GM23338 (cell line): ENCODE data around the gene FABP1. TPM values are rescaled to one million over a fixed set of nuclear protein-coding genes. Genes with fewer than 3 reads are reported as not detected.
A peak's percentile ranks its signal among the peaks of the same experiment; 100 is the strongest.

Source experiments
- ATAC-seq: fragments of 200-7000 bp; cut with Tn5 transposase; 3 replicates; pipeline ENCODE4 v1.9.1; 2020
- DNase-seq: peaks from one replicate; pipeline ENCODE4 v3.0.0-alpha.2; 2015; ENCODE audit warnings: low spot score
- H2AFZ ChIP-seq: fragments of 200-600 bp; sonication (generic); 2 replicates; pipeline ENCODE4 v1.8.0; 2016; ENCODE audit warnings: antibody characterized with exemption, mild to moderate bottlenecking, moderate library complexity
- H3F3A ChIP-seq: fragments of 200-600 bp; sonication (generic); replicated peaks from 2 replicates; pipeline ENCODE4 v1.8.0; 2017; ENCODE audit warnings: antibody characterized with exemption, mixed run types, low read depth
- H3K27ac ChIP-seq: fragments of 200-600 bp; sonication (generic); 2 replicates; pipeline ENCODE4 v1.6.1; 2016; ENCODE audit warnings: low read depth
- H3K27me3 ChIP-seq: fragments of 200-600 bp; sonication (generic); 2 replicates; pipeline ENCODE4 v1.8.0; 2016; ENCODE audit warnings: mild to moderate bottlenecking, mixed run types, moderate library complexity; ENCODE audit not compliant: insufficient read depth
- H3K36me3 ChIP-seq: fragments of 200-600 bp; sonication (generic); 2 replicates; pipeline ENCODE4 v1.8.0; 2016; ENCODE audit warnings: mild to moderate bottlenecking; ENCODE audit not compliant: insufficient read depth
- H3K4me1 ChIP-seq: fragments of 200-600 bp; sonication (generic); 2 replicates; pipeline ENCODE4 v1.8.0; 2016; ENCODE audit warnings: mild to moderate bottlenecking, moderate library complexity; ENCODE audit not compliant: insufficient read depth
- H3K4me2 ChIP-seq: fragments of 200-600 bp; sonication (generic); 2 replicates; pipeline ENCODE4 v1.7.1; 2017; ENCODE audit warnings: mixed run types
- H3K4me3 ChIP-seq: fragments of 200-600 bp; sonication (generic); 2 replicates; pipeline ENCODE4 v1.6.1; 2016; ENCODE audit warnings: mixed run types
- H3K79me2 ChIP-seq: fragments of 200-600 bp; sonication (generic); replicated peaks from 2 replicates; pipeline ENCODE4 v1.8.0; 2017; ENCODE audit warnings: mild to moderate bottlenecking; ENCODE audit not compliant: insufficient read depth
- H3K9me2 ChIP-seq: fragments of 200-600 bp; sonication (generic); 2 replicates; pipeline ENCODE4 v1.8.0; 2017; ENCODE audit not compliant: insufficient read depth
- H4K20me1 ChIP-seq: fragments of 200-600 bp; sonication (generic); replicated peaks from 2 replicates; pipeline ENCODE4 v1.8.0; 2017; ENCODE audit warnings: mild to moderate bottlenecking; ENCODE audit not compliant: insufficient read depth
- H3K27ac Mint-ChIP-seq: 2 replicates; pipeline ENCODE4 v1.8.0; 2020; ENCODE audit warnings: inconsistent platforms, mild to moderate bottlenecking, moderate library complexity, mixed read lengths
- H3K27me3 Mint-ChIP-seq: 3 replicates; pipeline ENCODE4 v1.8.0; 2022; ENCODE audit warnings: low read depth, mild to moderate bottlenecking, moderate library complexity, mixed read lengths, inconsistent platforms; ENCODE audit not compliant: insufficient read depth, poor library complexity
- H3K36me3 Mint-ChIP-seq: 3 replicates; pipeline ENCODE4 v1.8.0; 2021; ENCODE audit warnings: low read depth, mild to moderate bottlenecking, inconsistent platforms, moderate library complexity, mixed read lengths
- H3K4me1 Mint-ChIP-seq: 3 replicates; pipeline ENCODE4 v1.8.0; 2020; ENCODE audit warnings: mild to moderate bottlenecking, inconsistent platforms, mixed read lengths
- H3K4me3 Mint-ChIP-seq: 3 replicates; pipeline ENCODE4 v1.8.0; 2021; ENCODE audit warnings: moderate library complexity, mild to moderate bottlenecking, inconsistent platforms, mixed read lengths
- H3K9me3 Mint-ChIP-seq: 3 replicates; pipeline ENCODE4 v1.8.0; 2020; ENCODE audit warnings: moderate library complexity, mild to moderate bottlenecking, inconsistent platforms, mixed read lengths
- CREB1 ChIP-seq: fragments of 250-450 bp; sonication (Bioruptor Pico); IDR thresholded peaks from 2 replicates; pipeline ENCODE4 v1.5.0; 2020; ENCODE audit warnings: low read depth, mild to moderate bottlenecking, moderate library complexity
- CTCF ChIP-seq, 2 experiments: fragments of 200-600 bp in 1 of 2; sonication (generic) in 1 of 2; conservative IDR thresholded peaks; 2 replicates each; pipeline versions ENCODE4 v1.5.1 to v1.6.1; 2016 to 2017; ENCODE audit warnings: antibody characterized with exemption in 2 of 2, low read depth in 2 of 2, mild to moderate bottlenecking in 2 of 2, moderate library complexity in 1 of 2
- ETS1 ChIP-seq: IDR thresholded peaks from 2 replicates; pipeline ENCODE4 v1.6.1; 2016; ENCODE audit warnings: antibody characterized with exemption
- EZH2 ChIP-seq: fragments of 200-600 bp; sonication (generic); IDR thresholded peaks from one replicate; pipeline ENCODE4 v1.8.0; 2017; ENCODE audit warnings: antibody characterized with exemption, mild to moderate bottlenecking, low read depth; ENCODE audit not compliant: unreplicated experiment
- EZH2phosphoT487 ChIP-seq: fragments of 200-600 bp; sonication (generic); IDR thresholded peaks from one replicate; pipeline ENCODE4 v1.8.1; 2018; ENCODE audit warnings: antibody characterized with exemption; ENCODE audit not compliant: unreplicated experiment
- JUNB ChIP-seq: IDR thresholded peaks from one replicate; pipeline ENCODE4 v1.6.1; 2016; ENCODE audit warnings: antibody characterized with exemption; ENCODE audit not compliant: unreplicated experiment
- NANOG ChIP-seq: IDR thresholded peaks from 2 replicates; pipeline ENCODE4 v1.6.1; 2016; ENCODE audit warnings: antibody characterized with exemption, borderline replicate concordance
- POLR2AphosphoS5 ChIP-seq: IDR thresholded peaks from 2 replicates; pipeline ENCODE4 v1.6.1; 2016; ENCODE audit warnings: antibody characterized with exemption, low read depth
- REST ChIP-seq: IDR thresholded peaks from one replicate; pipeline ENCODE4 v1.6.1; 2018; ENCODE audit warnings: antibody characterized with exemption; ENCODE audit not compliant: unreplicated experiment
- STAT1 ChIP-seq: IDR thresholded peaks from one replicate; pipeline ENCODE4 v1.6.1; 2016; ENCODE audit warnings: antibody characterized with exemption; ENCODE audit not compliant: unreplicated experiment
- ZNF114 ChIP-seq: fragments of 250-450 bp; sonication (Bioruptor Pico); IDR thresholded peaks from 2 replicates; pipeline ENCODE4 v1.5.0; 2020; ENCODE audit warnings: mild to moderate bottlenecking, moderate library complexity
- ZNF331 ChIP-seq: fragments of 250-450 bp; sonication (Bioruptor Pico); IDR thresholded peaks from 2 replicates; pipeline ENCODE4 v1.5.0; 2020; ENCODE audit warnings: low read depth, mild to moderate bottlenecking, moderate library complexity
- ZNF462 ChIP-seq: fragments of 250-450 bp; sonication (Bioruptor Pico); IDR thresholded peaks from 2 replicates; pipeline ENCODE4 v1.5.0; 2020; ENCODE audit warnings: mild to moderate bottlenecking, moderate library complexity
- polyA plus RNA-seq: library from polyadenylated mRNA; unstranded; fragments of >200 nt; fragmentation: Nextera tagmentation; extraction: Ambion mirVana; gene quantifications from 2 replicates; pipeline ENCODE4 v1.2.1, GENCODE V29; 2016
- total RNA-seq: library from RNA; depleted of rRNA; stranded (reverse); fragments of >200 nt; shearing (Covaris generic); gene quantifications from 2 replicates; pipeline ENCODE4 v1.2.3, GENCODE V29; 2014

Gene FABP1
- total and polyA plus RNA-seq, 2 experiments from 2014 or later = not detected

GRCh38 chr2:88099798-88100488 lies 27.9 kb downstream of the FABP1 start:
- H3K4me3 ChIP-seq = no peak overlapping the region
- no peaks in the 10 kb centered on the region for H3K79me2 ChIP-seq
- peak overlapping the region; percentile 18; the same call in 1 of the 2 replicates for H3K4me2 ChIP-seq

More at GRCh38 chr2:88099798-88100488, 27.9 kb downstream of the FABP1 start:
- Mint-ChIP-seq H3K36me3 (no peaks in the 10 kb centered on the region), H3K4me3 (no peak overlapping the region; the same call in 2 of the 3 replicates), H3K4me1 (peaks cover 22% of the 10 kb centered on the region), H3K27ac (no peak overlapping the region), H3K27me3 (peaks cover 1% of the 10 kb centered on the region), H3K9me3 (no peaks in the 10 kb centered on the region)
- Histone ChIP-seq H3K27me3 (no peaks in the 10 kb centered on the region), H4K20me1 (no peaks in the 10 kb centered on the region), H3K9me2 (peaks cover 4% of the 10 kb centered on the region; the same call in 1 of the 2 replicates), H3K27ac (no peak overlapping the region), H3K4me1 (peaks cover 7% of the 10 kb centered on the region), H2AFZ (peak overlapping the region; percentile 2), H3F3A (no peaks in the 10 kb centered on the region), H3K36me3 (no peaks in the 10 kb centered on the region)
- TF ChIP-seq NANOG (no peak), ZNF114 (CRISPR knock-in tag) (no peak), CREB1 (CRISPR knock-in tag) (no peak), POLR2AphosphoS5 (no peak), CTCF (conservative IDR thresholded peaks at IDR 0.05; ENCODE audit: low read depth in 2 of 2) (no peak), EZH2 (no peak), REST (no peak), ZNF331 (no peak), JUNB (no peak), ETS1 (no peak), EZH2phosphoT487 (no peak), ZNF462 (CRISPR knock-in tag) (no peak), STAT1 (no peak)
- DNase-seq = peak; percentile 97
- ATAC-seq = peak; percentile 96
